K562 (cell line): Measurements from ENCODE around the gene KCND3. TPM values are rescaled to one million over a fixed set of nuclear protein-coding genes. Genes with fewer than 3 reads are reported as not detected.
A peak's percentile ranks its signal among the peaks of the same experiment; 100 is the strongest.

ENCODE experiments used
- ATAC-seq: fragments of 200-7000 bp; cut with Tn5 transposase; 3 replicates; pipeline ENCODE4 v1.9.1; 2020; ENCODE audit warnings: moderate library complexity
- BruUV-seq: library from RNA; stranded (reverse); fragments of 400-500 nt; replicated peaks from 2 replicates; lab custom pipeline; 2021; lab: Mats Ljungman, UMichigan
- CTCF ChIA-PET: fragments of 300-600 bp; formaldehyde crosslinking; extraction: SDS; loops from one replicate; lab custom pipeline; 2021; ENCODE audit warnings: low intra/inter-chr PET ratio; lab: Yijun Ruan, JAX
- POLR2A ChIA-PET: fragments of 300-600, 350-650 bp; sonication (Branson Sonifier 250); formaldehyde crosslinking; extraction: SDS; loops from one replicate; lab custom pipeline; 2021; ENCODE audit warnings: antibody characterized with exemption, inconsistent platforms; lab: Yijun Ruan, JAX
- DNase-seq, 4 experiments: peaks; one replicate each; pipeline versions ENCODE4 v3.0.0 to v3.0.0-alpha.2; 2011 to 2018; ENCODE audit warnings: low spot score in 3 of 4, mixed read lengths in 3 of 4; ENCODE audit errors: extremely low read depth in 1 of 4
- FAIRE-seq: peaks from 2 replicates; lab custom pipeline; 2011; peaks lifted over from hg19 to GRCh38; lab: Jason Lieb, UNC
- H2AFZ ChIP-seq: 2 replicates; pipeline ENCODE4 v1.6.0; 2011; ENCODE audit warnings: low read depth, low read length, control low read depth, inconsistent platforms
- H3K27ac ChIP-seq: fragments of 200-600 bp; 3 replicates; pipeline ENCODE4 v1.8.0; 2011; ENCODE audit warnings: low read depth, mild to moderate bottlenecking, control low read depth, inconsistent platforms, low read length, moderate library complexity, mixed read lengths; ENCODE audit errors: extremely low read depth
- H3K27me3 ChIP-seq, 2 experiments: fragments of 300-600 bp in 1 of 2; 2 replicates in 1 of 2; 3 replicates in 1 of 2; pipeline versions ENCODE4 v1.6.0 to v1.8.0; 2011; ENCODE audit warnings: inconsistent platforms in 2 of 2, low read length in 2 of 2, mild to moderate bottlenecking in 1 of 2, mixed read lengths in 1 of 2, moderate library complexity in 1 of 2; ENCODE audit not compliant: control insufficient read depth in 2 of 2, insufficient read depth in 2 of 2
- H3K36me3 ChIP-seq: fragments of 300-600 bp; 3 replicates; pipeline ENCODE4 v1.8.0; 2011; ENCODE audit warnings: mild to moderate bottlenecking, low read length, inconsistent platforms; ENCODE audit not compliant: control insufficient read depth, insufficient read depth
- H3K4me1 ChIP-seq, 2 experiments: fragments of 200-600 bp in 1 of 2; replicated peaks in 1 of 2; 2 replicates in 1 of 2; 3 replicates in 1 of 2; pipeline versions ENCODE4 v1.5.1 to v1.8.0; 2011; ENCODE audit warnings: inconsistent platforms in 2 of 2, low read length in 2 of 2, mild to moderate bottlenecking in 1 of 2, mixed read lengths in 1 of 2, moderate library complexity in 1 of 2; ENCODE audit not compliant: control insufficient read depth in 2 of 2, insufficient read depth in 2 of 2
- H3K4me2 ChIP-seq: 2 replicates; pipeline ENCODE4 v1.6.1; 2011; ENCODE audit warnings: low read length, control low read depth, inconsistent platforms, mixed read lengths; ENCODE audit not compliant: insufficient read depth
- H3K4me3 ChIP-seq: fragments of 200-600 bp; sonication (generic), shearing (Covaris generic); 2 replicates; pipeline ENCODE4 v1.5.1; 2016; ENCODE audit warnings: control low read depth, inconsistent platforms
- H3K79me2 ChIP-seq: fragments of 200-600 bp; 3 replicates; pipeline ENCODE4 v1.8.0; 2011; ENCODE audit warnings: low read length, inconsistent platforms; ENCODE audit not compliant: control insufficient read depth, insufficient read depth
- H3K9ac ChIP-seq, 2 experiments: 2 replicates each; pipeline versions ENCODE4 v1.6.0 to v1.6.1; 2011; ENCODE audit warnings: low read depth in 2 of 2, low read length in 2 of 2, control low read depth in 1 of 2, inconsistent platforms in 1 of 2, mild to moderate bottlenecking in 1 of 2, mixed read lengths in 1 of 2; ENCODE audit not compliant: insufficient read depth in 1 of 2
- H3K9me1 ChIP-seq: one replicate; pipeline ENCODE4 v1.6.0; 2011; ENCODE audit warnings: inconsistent platforms, mild to moderate bottlenecking, low read length, moderate library complexity; ENCODE audit not compliant: control insufficient read depth, insufficient read depth
- H3K9me3 ChIP-seq: replicated peaks from 2 replicates; pipeline ENCODE4 v1.5.1; 2011; ENCODE audit warnings: low read depth, low read length, inconsistent platforms; ENCODE audit not compliant: control insufficient read depth, insufficient read depth
- H4K20me1 ChIP-seq: replicated peaks from 2 replicates; pipeline ENCODE4 v1.6.1; 2011; ENCODE audit warnings: low read length, inconsistent platforms, mixed read lengths; ENCODE audit not compliant: control insufficient read depth, insufficient read depth
- MEIS2 ChIP-seq: fragments of 450-650 bp; IDR thresholded peaks from 2 replicates; pipeline ENCODE4 v1.6.1; 2014; ENCODE audit warnings: mild to moderate bottlenecking; ENCODE audit not compliant: partially characterized antibody
- NCOA1 ChIP-seq: fragments of 450-650 bp; IDR thresholded peaks from 2 replicates; pipeline ENCODE4 v1.6.1; 2016; ENCODE audit warnings: low read depth
- PBX2 ChIP-seq, 2 experiments: IDR thresholded peaks in 1 of 2; conservative IDR thresholded peaks in 1 of 2; 2 replicates each; pipeline ENCODE4 v1.6.1; 2016; ENCODE audit warnings: low read depth in 2 of 2, mild to moderate bottlenecking in 1 of 2, missing compliant biosample characterization in 1 of 2, missing genetic modification characterization in 1 of 2, moderate library complexity in 1 of 2
- WGBS: fragments of 100-300 bp; shearing (Covaris generic); methylation state at CpG from one replicate; pipeline ENCODE4 v1.1.6; 2016; ENCODE audit warnings: low coverage, mixed read lengths; ENCODE audit not compliant: insufficient coverage; ENCODE audit errors: missing lambda C conversion rate; 5-methylcytosine and 5-hydroxymethylcytosine counted together
- in situ Hi-C: fragments of 300-500 bp; cut with MboI; formaldehyde crosslinking; loops from 4 replicates; pipeline ENCODE4 v1.15.0; 2018; ENCODE audit warnings: inconsistent platforms, mixed read lengths
- intact Hi-C: fragments of 100-400 bp; cut with micrococcal nuclease; formaldehyde crosslinking; loops from 2 replicates; pipeline ENCODE4 v1.14.2; 2022
- polyA plus RNA-seq, 8 experiments: library from polyadenylated mRNA; depleted of rRNA in 4 of 8; stranded (reverse) in 5 of 8; unstranded in 3 of 8; fragments of >200 nt; fragmentation: Nextera tagmentation in 2 of 8; fragmentation: Illumina TruSeq in 1 of 8; extraction: Ambion mirVana in 2 of 8; extraction: Trizol in 1 of 8; gene quantifications; 2 replicates each; pipeline versions ENCODE4 v1.2.1 to v1.2.3, GENCODE V29; 2011 to 2014; ENCODE audit warnings: inconsistent platforms in 1 of 8, missing spikeins in 1 of 8
- total RNA-seq, 7 experiments: library from RNA; depleted of rRNA in 6 of 7; stranded (reverse); fragments of >200 nt in 6 of 7; fragmentation: Illumina TruSeq in 2 of 7; extraction: Trizol in 2 of 7; gene quantifications; 2 replicates each; pipeline versions ENCODE4 v1.2.1 to v1.2.3, GENCODE V29; 2011 to 2021; ENCODE audit warnings: low replicate concordance in 1 of 7
- TF ChIP-seq, protein P1 (sequence below): fragments of 450-650 bp; IDR thresholded peaks from 2 replicates; pipeline ENCODE4 v1.6.1; 2016

The KCND3 gene
- total and polyA plus RNA-seq, 9 of the 15 experiments (the other 6 are each of a cell fraction or from before 2014, with no cell fraction given): not detected

DNA sequence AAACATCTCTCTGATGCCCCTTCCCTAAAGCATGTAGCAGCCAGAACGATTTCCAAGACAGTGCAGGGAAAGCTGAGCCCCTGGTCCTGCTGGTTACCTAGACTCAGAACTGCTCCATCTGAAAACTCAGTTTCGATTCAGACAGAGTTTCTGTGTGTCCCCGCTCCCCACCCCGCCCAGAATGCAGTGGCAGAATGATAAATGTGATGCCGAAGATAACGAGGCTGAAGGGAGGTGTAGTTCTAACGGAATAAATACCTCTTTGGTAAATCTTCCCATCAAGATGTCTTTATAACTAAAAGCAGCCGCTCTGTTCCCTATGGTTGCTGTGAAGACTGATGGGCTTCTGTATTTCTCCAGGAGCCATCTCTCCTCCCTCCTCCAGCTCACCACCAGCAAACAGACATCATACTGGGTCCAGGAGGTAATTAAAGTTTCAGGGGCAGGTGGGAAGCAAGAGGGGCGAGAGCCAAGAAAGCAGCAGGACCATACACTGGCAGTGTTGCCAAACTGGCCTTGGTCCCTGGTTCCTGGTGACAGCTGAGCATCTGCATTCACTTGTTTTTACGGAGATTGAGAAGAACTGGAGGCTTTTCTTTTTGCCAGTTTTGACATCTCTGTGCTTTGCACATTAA lies 156.8 kb downstream of the KCND3 start:
- no peaks in the 10 kb centered on the region for H3K9me3 ChIP-seq
- no peaks in the 10 kb centered on the region for H4K20me1 ChIP-seq
- TF ChIP-seq MEIS2: peak; percentile 69
- TF ChIP-seq, protein P1, sequence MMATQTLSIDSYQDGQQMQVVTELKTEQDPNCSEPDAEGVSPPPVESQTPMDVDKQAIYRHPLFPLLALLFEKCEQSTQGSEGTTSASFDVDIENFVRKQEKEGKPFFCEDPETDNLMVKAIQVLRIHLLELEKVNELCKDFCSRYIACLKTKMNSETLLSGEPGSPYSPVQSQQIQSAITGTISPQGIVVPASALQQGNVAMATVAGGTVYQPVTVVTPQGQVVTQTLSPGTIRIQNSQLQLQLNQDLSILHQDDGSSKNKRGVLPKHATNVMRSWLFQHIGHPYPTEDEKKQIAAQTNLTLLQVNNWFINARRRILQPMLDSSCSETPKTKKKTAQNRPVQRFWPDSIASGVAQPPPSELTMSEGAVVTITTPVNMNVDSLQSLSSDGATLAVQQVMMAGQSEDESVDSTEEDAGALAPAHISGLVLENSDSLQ: peak; percentile 68
- TF ChIP-seq NCOA1: no peak
- TF ChIP-seq PBX2 (CRISPR knock-in tag; IDR thresholded peaks at IDR 0.05; ENCODE audit: low read depth): peak; percentile 47; the same call in 1 of the 2 replicates
- TF ChIP-seq PBX2 (tag; conservative IDR thresholded peaks at IDR 0.05; ENCODE audit: low read depth): peak; percentile 33; the same call in 1 of the 2 replicates
- H2AFZ ChIP-seq: no peak overlapping the region
- no peaks in the 10 kb centered on the region for H3K79me2 ChIP-seq
- H3K27ac ChIP-seq: no peak overlapping the region
- ChIA-PET POLR2A (interaction anchor here (0.6 kb wide), 1 partner anchor 15 kb away, joined by 3 read pairs; no protein-coding TSS in a partner anchor), CTCF (no interaction called here)
- H3K4me3 ChIP-seq: no peak overlapping the region
- H3K36me3 ChIP-seq: no peaks in the 10 kb centered on the region
- FAIRE-seq (no peak), DNase-seq (no peak), ATAC-seq (no peak)
- intact Hi-C loops (no loop called here), in situ Hi-C loops (no loop called here)
- no peak overlapping the region for H3K9ac ChIP-seq
- no peaks in the 10 kb centered on the region for H3K9me1 ChIP-seq
- no peak overlapping the region for H3K4me2 ChIP-seq
- H3K27me3 ChIP-seq: peaks cover 4 to 22% of the 10 kb centered on the region in 2 experiments; a peak in 4 of 5 replicates
- no peaks in the 10 kb centered on the region for H3K4me1 ChIP-seq
- under 1% methylated on average over 10 of the region's 10 CpGs for WGBS
- no TSS peak for BruUV-seq
